Liver (tissue), 9 donors: ENCODE results near the gene CPAMD8. TPM values are rescaled to one million over a fixed set of nuclear protein-coding genes. Genes with fewer than 3 reads are reported as not detected.

ENCODE experiments used
- DNase-seq: peaks from one replicate; pipeline ENCODE4 v3.0.0-alpha.2; 2017; ENCODE audit warnings: low spot score
- H3K27ac ChIP-seq, 2 donors: one replicate each; pipeline ENCODE4 v1.7.0; 2013; ENCODE audit warnings: inconsistent platforms in 2 of 2, low read length in 2 of 2, control low read depth in 1 of 2, low read depth in 1 of 2, mild to moderate bottlenecking in 1 of 2
- H3K27me3 ChIP-seq, 4 donors: one replicate each; pipeline versions ENCODE4 v1.6.1 to v1.7.0; 2013; ENCODE audit warnings: low read length in 3 of 4, inconsistent platforms in 1 of 4, mild to moderate bottlenecking in 1 of 4, moderate library complexity in 1 of 4; ENCODE audit not compliant: control insufficient read depth in 4 of 4, insufficient read depth in 4 of 4
- H3K36me3 ChIP-seq, 4 donors: one replicate each; pipeline versions ENCODE4 v1.6.1 to v1.7.0; 2013; ENCODE audit warnings: low read length in 3 of 4, mild to moderate bottlenecking in 3 of 4, low read depth in 1 of 4, moderate library complexity in 1 of 4; ENCODE audit not compliant: control insufficient read depth in 4 of 4, insufficient read depth in 3 of 4
- H3K4me1 ChIP-seq, 4 donors: one replicate each; pipeline versions ENCODE4 v1.6.1 to v1.7.0; 2013; ENCODE audit warnings: low read length in 3 of 4, mild to moderate bottlenecking in 3 of 4, moderate library complexity in 1 of 4; ENCODE audit not compliant: control insufficient read depth in 4 of 4, insufficient read depth in 4 of 4
- H3K4me3 ChIP-seq, 3 donors: one replicate each; pipeline versions ENCODE4 v1.6.1 to v1.7.0; 2013; ENCODE audit warnings: low read length in 3 of 3, control low read depth in 1 of 3, low read depth in 1 of 3, mild to moderate bottlenecking in 1 of 3
- H3K9ac ChIP-seq, 2 donors: one replicate each; pipeline ENCODE4 v1.7.0; 2013; ENCODE audit warnings: low read length in 2 of 2, mild to moderate bottlenecking in 2 of 2, moderate library complexity in 2 of 2, control low read depth in 1 of 2, low read depth in 1 of 2
- H3K9me3 ChIP-seq, 4 donors: one replicate each; pipeline versions ENCODE4 v1.6.1 to v1.7.0; 2013; ENCODE audit warnings: low read length in 3 of 4; ENCODE audit not compliant: control insufficient read depth in 4 of 4
- EGR1 ChIP-seq, 2 donors: IDR thresholded peaks; 2 replicates each; pipeline ENCODE4 v1.6.1; 2016 to 2018; ENCODE audit warnings: antibody characterized with exemption in 2 of 2, low read depth in 2 of 2
- FOXA1 ChIP-seq: IDR thresholded peaks from 2 replicates; pipeline ENCODE4 v1.6.1; 2016; ENCODE audit warnings: antibody characterized with exemption
- FOXA2 ChIP-seq: IDR thresholded peaks from 2 replicates; pipeline ENCODE4 v1.6.1; 2016; ENCODE audit warnings: antibody characterized with exemption
- GABPA ChIP-seq, 2 donors: IDR thresholded peaks in 1 of 2; conservative IDR thresholded peaks in 1 of 2; 2 replicates each; pipeline ENCODE4 v1.6.1; 2016; ENCODE audit warnings: antibody characterized with exemption in 2 of 2, mild to moderate bottlenecking in 1 of 2, moderate library complexity in 1 of 2
- HNF4A ChIP-seq, 2 donors: conservative IDR thresholded peaks; 2 replicates each; pipeline ENCODE4 v1.6.1; 2016; ENCODE audit warnings: antibody characterized with exemption in 2 of 2, mild to moderate bottlenecking in 2 of 2
- HNF4G ChIP-seq: IDR thresholded peaks from 2 replicates; pipeline ENCODE4 v1.6.1; 2016; ENCODE audit warnings: antibody characterized with exemption
- NR2F2 ChIP-seq: IDR thresholded peaks from 2 replicates; pipeline ENCODE4 v1.6.1; 2016; ENCODE audit warnings: antibody characterized with exemption
- RAD21 ChIP-seq, 2 donors: IDR thresholded peaks; 2 replicates each; pipeline ENCODE4 v1.6.1; 2016; ENCODE audit warnings: antibody characterized with exemption in 2 of 2, mild to moderate bottlenecking in 2 of 2
- RXRA ChIP-seq, 2 donors: IDR thresholded peaks; 2 replicates each; pipeline ENCODE4 v1.6.1; 2017 to 2018; ENCODE audit warnings: antibody characterized with exemption in 2 of 2, mild to moderate bottlenecking in 1 of 2
- SP1 ChIP-seq: IDR thresholded peaks from 2 replicates; pipeline ENCODE4 v1.6.1; 2018; ENCODE audit warnings: antibody characterized with exemption, mild to moderate bottlenecking
- TAF1 ChIP-seq: conservative IDR thresholded peaks from 2 replicates; pipeline ENCODE4 v1.6.1; 2016; ENCODE audit warnings: antibody characterized with exemption, mild to moderate bottlenecking
- YY1 ChIP-seq: IDR thresholded peaks from 2 replicates; pipeline ENCODE4 v1.6.1; 2016; ENCODE audit warnings: antibody characterized with exemption, mild to moderate bottlenecking
- WGBS: extraction: QIAGEN DNeasy Blood & Tissue Kit; methylation state at CpG from one replicate; pipeline ENCODE4 v1.1.7; 2013; 5-methylcytosine and 5-hydroxymethylcytosine counted together
- polyA plus RNA-seq, 2 donors: library from polyadenylated mRNA; stranded (reverse) in 1 of 2; unstranded in 1 of 2; fragments of 200-250 nt in 1 of 2; fragments of >200 nt in 1 of 2; fragmentation: Nextera tagmentation in 1 of 2; extraction: Ambion mirVana in 1 of 2; gene quantifications; one replicate each; pipeline versions ENCODE4 v1.2.1 to v1.2.3, GENCODE V29; 2013 to 2015
- total RNA-seq, 2 donors: library from RNA; depleted of rRNA; stranded (reverse); fragments of >200 nt; gene quantifications; one replicate each; pipeline ENCODE4 v1.2.3, GENCODE V29; 2014
- TF ChIP-seq, protein P1 (sequence below): IDR thresholded peaks from 2 replicates; pipeline ENCODE4 v1.6.1; 2016; ENCODE audit warnings: antibody characterized with exemption
- TF ChIP-seq, protein P2 (sequence below): IDR thresholded peaks from 2 replicates; pipeline ENCODE4 v1.6.1; 2016; ENCODE audit warnings: antibody characterized with exemption
- TF ChIP-seq, protein P3 (sequence below): fragments of 150-350 bp; IDR thresholded peaks from 2 replicates; pipeline ENCODE4 v1.5.1; 2017; ENCODE audit warnings: improper control_type of control experiment, low read depth, low read length; ENCODE audit not compliant: missing input control
- TF ChIP-seq, protein P4 (sequence below): IDR thresholded peaks from 2 replicates; pipeline ENCODE4 v1.6.1; 2016; ENCODE audit warnings: antibody characterized with exemption, mild to moderate bottlenecking
- TF ChIP-seq, protein P5 (sequence below): IDR thresholded peaks from 2 replicates; pipeline ENCODE4 v1.6.1; 2016; ENCODE audit warnings: antibody characterized with exemption
- donor health status: healthy.
- donor health status: healthy.
- donor health status: healthy.
- donor health status: healthy.
- donor health status: healthy.

The CPAMD8 gene
- total and polyA plus RNA-seq, 4 donors: 0.92 to 1.4 (median 1.1) TPM

DNA sequence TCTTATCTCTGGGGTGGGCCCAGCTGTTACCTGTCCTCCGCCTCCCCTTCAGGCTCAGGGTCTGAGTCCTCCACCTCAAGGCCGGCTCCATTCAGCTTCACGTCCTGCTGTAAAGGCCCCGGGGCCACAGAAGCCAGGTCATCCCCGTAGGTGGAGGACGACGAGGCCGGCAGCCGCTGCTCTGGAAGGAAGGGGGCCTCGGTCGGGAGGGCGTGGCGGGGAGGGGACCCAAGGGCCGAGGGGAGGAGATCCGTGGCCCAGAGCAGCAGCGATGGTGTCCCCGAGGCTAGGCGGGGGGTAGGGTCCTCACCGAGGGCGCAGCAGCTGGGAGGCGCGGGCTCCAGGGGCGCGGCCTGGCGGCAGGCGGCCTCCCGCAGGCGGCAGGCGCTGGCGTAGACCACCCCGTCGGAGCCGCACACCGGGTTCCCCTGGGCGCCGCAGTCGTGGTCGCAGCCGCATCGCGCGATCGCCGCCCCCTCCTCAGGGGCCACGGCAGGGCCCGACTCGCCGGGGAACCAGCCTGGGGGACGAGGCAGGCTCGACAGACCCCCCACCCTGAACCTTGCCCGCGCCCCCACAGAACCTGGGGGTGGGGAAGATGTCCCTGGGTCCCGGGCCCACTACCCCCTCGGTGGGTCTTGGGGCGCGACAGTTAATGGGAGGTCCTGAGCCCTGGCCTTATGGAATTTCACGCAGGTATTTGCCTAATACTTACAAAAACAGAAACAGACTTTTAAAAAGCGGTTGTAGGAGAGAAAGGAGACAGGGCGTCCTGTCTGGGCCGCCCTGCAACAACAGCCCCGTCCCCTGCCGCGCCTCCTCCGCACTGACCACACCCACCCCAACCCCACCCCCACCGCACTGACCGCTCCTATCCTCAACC lies 130.2 kb downstream of the CPAMD8 start:
- peaks cover 0 to 6% (median 4%) of the 10 kb centered on the region in 4 donors for H3K4me1 ChIP-seq
- no peak overlapping the region for H3K27ac ChIP-seq
- peaks cover 0 to 3% (median under 1%) of the 10 kb centered on the region in 4 donors for H3K27me3 ChIP-seq
- 4% methylated on average over 66 of the region's 66 CpGs for WGBS
- no peak overlapping the region for H3K9ac ChIP-seq
- H3K4me3 ChIP-seq: peak overlapping the region in 1 of 3 donors; percentile 34
- H3K9me3 ChIP-seq: no peaks in the 10 kb centered on the region
- H3K36me3 ChIP-seq: no peaks in the 10 kb centered on the region
- TF ChIP-seq, protein P1, sequence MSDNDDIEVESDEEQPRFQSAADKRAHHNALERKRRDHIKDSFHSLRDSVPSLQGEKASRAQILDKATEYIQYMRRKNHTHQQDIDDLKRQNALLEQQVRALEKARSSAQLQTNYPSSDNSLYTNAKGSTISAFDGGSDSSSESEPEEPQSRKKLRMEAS: no peak
- TF ChIP-seq, protein P2, sequence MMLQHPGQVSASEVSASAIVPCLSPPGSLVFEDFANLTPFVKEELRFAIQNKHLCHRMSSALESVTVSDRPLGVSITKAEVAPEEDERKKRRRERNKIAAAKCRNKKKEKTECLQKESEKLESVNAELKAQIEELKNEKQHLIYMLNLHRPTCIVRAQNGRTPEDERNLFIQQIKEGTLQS: no peak
- TF ChIP-seq GABPA (IDR thresholded peaks at IDR 0.05 in 1 of 2, conservative IDR thresholded peaks at IDR 0.05 in 1 of 2) (no peak), FOXA2 (no peak), HNF4A (conservative IDR thresholded peaks at IDR 0.05) (no peak), TAF1 (no peak), EGR1 (IDR thresholded peaks at IDR 0.05; ENCODE audit: low read depth in 2 of 2) (no peak), YY1 (no peak), RXRA (IDR thresholded peaks at IDR 0.05) (no peak), HNF4G (no peak), NR2F2 (no peak), SP1 (no peak), RAD21 (IDR thresholded peaks at IDR 0.05) (no peak), FOXA1 (no peak)
- TF ChIP-seq, protein P3, sequence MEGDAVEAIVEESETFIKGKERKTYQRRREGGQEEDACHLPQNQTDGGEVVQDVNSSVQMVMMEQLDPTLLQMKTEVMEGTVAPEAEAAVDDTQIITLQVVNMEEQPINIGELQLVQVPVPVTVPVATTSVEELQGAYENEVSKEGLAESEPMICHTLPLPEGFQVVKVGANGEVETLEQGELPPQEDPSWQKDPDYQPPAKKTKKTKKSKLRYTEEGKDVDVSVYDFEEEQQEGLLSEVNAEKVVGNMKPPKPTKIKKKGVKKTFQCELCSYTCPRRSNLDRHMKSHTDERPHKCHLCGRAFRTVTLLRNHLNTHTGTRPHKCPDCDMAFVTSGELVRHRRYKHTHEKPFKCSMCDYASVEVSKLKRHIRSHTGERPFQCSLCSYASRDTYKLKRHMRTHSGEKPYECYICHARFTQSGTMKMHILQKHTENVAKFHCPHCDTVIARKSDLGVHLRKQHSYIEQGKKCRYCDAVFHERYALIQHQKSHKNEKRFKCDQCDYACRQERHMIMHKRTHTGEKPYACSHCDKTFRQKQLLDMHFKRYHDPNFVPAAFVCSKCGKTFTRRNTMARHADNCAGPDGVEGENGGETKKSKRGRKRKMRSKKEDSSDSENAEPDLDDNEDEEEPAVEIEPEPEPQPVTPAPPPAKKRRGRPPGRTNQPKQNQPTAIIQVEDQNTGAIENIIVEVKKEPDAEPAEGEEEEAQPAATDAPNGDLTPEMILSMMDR: no peak
- TF ChIP-seq, protein P4, sequence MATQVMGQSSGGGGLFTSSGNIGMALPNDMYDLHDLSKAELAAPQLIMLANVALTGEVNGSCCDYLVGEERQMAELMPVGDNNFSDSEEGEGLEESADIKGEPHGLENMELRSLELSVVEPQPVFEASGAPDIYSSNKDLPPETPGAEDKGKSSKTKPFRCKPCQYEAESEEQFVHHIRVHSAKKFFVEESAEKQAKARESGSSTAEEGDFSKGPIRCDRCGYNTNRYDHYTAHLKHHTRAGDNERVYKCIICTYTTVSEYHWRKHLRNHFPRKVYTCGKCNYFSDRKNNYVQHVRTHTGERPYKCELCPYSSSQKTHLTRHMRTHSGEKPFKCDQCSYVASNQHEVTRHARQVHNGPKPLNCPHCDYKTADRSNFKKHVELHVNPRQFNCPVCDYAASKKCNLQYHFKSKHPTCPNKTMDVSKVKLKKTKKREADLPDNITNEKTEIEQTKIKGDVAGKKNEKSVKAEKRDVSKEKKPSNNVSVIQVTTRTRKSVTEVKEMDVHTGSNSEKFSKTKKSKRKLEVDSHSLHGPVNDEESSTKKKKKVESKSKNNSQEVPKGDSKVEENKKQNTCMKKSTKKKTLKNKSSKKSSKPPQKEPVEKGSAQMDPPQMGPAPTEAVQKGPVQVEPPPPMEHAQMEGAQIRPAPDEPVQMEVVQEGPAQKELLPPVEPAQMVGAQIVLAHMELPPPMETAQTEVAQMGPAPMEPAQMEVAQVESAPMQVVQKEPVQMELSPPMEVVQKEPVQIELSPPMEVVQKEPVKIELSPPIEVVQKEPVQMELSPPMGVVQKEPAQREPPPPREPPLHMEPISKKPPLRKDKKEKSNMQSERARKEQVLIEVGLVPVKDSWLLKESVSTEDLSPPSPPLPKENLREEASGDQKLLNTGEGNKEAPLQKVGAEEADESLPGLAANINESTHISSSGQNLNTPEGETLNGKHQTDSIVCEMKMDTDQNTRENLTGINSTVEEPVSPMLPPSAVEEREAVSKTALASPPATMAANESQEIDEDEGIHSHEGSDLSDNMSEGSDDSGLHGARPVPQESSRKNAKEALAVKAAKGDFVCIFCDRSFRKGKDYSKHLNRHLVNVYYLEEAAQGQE: no peak
- TF ChIP-seq, protein P5, sequence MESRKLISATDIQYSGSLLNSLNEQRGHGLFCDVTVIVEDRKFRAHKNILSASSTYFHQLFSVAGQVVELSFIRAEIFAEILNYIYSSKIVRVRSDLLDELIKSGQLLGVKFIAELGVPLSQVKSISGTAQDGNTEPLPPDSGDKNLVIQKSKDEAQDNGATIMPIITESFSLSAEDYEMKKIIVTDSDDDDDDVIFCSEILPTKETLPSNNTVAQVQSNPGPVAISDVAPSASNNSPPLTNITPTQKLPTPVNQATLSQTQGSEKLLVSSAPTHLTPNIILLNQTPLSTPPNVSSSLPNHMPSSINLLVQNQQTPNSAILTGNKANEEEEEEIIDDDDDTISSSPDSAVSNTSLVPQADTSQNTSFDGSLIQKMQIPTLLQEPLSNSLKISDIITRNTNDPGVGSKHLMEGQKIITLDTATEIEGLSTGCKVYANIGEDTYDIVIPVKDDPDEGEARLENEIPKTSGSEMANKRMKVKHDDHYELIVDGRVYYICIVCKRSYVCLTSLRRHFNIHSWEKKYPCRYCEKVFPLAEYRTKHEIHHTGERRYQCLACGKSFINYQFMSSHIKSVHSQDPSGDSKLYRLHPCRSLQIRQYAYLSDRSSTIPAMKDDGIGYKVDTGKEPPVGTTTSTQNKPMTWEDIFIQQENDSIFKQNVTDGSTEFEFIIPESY: no peak
- DNase-seq: no peak
